ENCODE data around the gene KCNT2. TPM values are rescaled to one million over a fixed set of nuclear protein-coding genes. Genes with fewer than 3 reads are reported as not detected.
"Not testable (repeated sequence)": the region's sequence is repeated elsewhere in the genome, so short reads cannot be mapped to it uniquely, and the experiment has no call there.

Gene KCNT2
- total and polyA plus RNA-seq, 7 donors: 0.64 to 3.1 (median 1.8) TPM

DNA sequence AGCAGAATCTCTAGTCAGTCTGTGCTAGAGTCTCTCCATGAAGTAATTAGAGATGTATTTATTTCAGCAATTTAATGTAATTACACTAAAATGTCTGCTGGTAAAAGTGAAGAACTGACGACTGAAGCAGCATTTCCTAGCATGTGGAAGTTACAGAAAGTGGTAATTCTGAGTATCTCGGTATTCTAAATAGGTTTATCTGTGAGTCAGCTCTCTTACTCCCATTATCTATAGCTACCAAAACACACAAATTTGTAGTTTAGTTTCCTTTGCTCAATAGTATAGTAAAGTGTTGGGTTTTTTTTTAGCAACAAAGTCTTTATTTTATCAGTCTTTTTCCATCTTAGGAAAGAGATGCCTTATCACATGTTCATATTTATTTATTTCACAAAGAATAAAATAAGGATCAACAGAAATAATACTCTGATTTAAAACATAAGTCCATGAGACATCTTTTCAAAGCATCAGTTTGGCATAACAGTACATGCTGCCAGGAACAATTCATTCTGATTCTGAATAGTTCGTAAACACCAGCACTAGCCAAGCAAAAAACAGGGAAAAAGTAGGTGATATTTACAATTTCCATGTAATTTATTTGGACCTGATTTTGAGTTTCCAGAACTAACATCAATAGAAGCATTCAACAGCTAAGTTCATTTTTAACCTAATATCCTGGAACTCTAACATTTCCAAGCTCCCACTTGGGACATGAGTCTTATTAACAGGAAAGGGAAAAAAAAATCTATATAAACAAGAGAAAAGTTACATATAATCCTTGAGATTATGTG lies 76.3 kb downstream of the KCNT2 start:
- Histone ChIP-seq H3K9me3 (peaks cover 0 to 4% (median 0%) of the 10 kb centered on the region in 4 donors), H3K27ac (peak overlapping the region in 1 of 4 donors; percentile 8), H3K4me1 (no peaks in the 10 kb centered on the region), H3K4me3 (no peak overlapping the region), H3K36me3 (no peaks in the 10 kb centered on the region), H3K27me3 (no peaks in the 10 kb centered on the region)
- TF ChIP-seq EP300 (IDR thresholded peaks at IDR 0.05) (no peak), POLR2AphosphoS5 (IDR thresholded peaks at IDR 0.05) (no peak), POLR2A (IDR thresholded peaks at IDR 0.05) (no peak)
- TF ChIP-seq, protein P1, sequence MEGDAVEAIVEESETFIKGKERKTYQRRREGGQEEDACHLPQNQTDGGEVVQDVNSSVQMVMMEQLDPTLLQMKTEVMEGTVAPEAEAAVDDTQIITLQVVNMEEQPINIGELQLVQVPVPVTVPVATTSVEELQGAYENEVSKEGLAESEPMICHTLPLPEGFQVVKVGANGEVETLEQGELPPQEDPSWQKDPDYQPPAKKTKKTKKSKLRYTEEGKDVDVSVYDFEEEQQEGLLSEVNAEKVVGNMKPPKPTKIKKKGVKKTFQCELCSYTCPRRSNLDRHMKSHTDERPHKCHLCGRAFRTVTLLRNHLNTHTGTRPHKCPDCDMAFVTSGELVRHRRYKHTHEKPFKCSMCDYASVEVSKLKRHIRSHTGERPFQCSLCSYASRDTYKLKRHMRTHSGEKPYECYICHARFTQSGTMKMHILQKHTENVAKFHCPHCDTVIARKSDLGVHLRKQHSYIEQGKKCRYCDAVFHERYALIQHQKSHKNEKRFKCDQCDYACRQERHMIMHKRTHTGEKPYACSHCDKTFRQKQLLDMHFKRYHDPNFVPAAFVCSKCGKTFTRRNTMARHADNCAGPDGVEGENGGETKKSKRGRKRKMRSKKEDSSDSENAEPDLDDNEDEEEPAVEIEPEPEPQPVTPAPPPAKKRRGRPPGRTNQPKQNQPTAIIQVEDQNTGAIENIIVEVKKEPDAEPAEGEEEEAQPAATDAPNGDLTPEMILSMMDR (IDR thresholded peaks at IDR 0.05): no peak
- WGBS, 2 donors: 75 to 76% methylated on average over 3 of the region's 3 CpGs
- DNase-seq: no peak
- intact Hi-C loops (cut with DNase I): no loop called here

DNA sequence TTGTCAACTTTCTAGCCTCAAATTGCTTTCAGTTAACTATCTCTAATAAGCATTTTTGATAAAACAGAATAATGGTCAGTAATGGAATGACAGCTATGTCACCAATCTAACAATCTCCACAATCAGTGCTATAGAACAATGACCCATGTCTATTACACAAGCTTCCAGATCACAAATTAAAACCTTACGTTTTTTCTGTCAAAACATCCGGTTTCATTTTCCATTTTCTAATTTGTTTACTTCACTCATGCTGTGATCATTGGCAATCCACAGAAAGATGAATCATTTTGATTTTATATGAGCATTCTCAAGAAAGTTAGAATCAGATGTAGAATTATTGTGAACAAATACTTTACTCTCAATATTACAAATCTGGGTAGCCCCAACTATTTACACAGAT lies 80.3 kb downstream of the KCNT2 start:
- WGBS, 2 donors: 71% methylated on average over 2 of the region's 2 CpGs
- intact Hi-C loops (cut with DNase I): no loop called here
- no peak for DNase-seq
- Histone ChIP-seq H3K27ac (no peak overlapping the region), H3K36me3 (no peaks in the 10 kb centered on the region), H3K4me1 (no peaks in the 10 kb centered on the region), H3K4me3 (no peak overlapping the region), H3K9me3 (no peaks in the 10 kb centered on the region), H3K27me3 (no peaks in the 10 kb centered on the region)
- TF ChIP-seq, protein P1 (IDR thresholded peaks at IDR 0.05): no peak
- TF ChIP-seq POLR2AphosphoS5 (IDR thresholded peaks at IDR 0.05): no peak
- no peak for TF ChIP-seq EP300 (IDR thresholded peaks at IDR 0.05)
- TF ChIP-seq POLR2A (IDR thresholded peaks at IDR 0.05): no peak

DNA sequence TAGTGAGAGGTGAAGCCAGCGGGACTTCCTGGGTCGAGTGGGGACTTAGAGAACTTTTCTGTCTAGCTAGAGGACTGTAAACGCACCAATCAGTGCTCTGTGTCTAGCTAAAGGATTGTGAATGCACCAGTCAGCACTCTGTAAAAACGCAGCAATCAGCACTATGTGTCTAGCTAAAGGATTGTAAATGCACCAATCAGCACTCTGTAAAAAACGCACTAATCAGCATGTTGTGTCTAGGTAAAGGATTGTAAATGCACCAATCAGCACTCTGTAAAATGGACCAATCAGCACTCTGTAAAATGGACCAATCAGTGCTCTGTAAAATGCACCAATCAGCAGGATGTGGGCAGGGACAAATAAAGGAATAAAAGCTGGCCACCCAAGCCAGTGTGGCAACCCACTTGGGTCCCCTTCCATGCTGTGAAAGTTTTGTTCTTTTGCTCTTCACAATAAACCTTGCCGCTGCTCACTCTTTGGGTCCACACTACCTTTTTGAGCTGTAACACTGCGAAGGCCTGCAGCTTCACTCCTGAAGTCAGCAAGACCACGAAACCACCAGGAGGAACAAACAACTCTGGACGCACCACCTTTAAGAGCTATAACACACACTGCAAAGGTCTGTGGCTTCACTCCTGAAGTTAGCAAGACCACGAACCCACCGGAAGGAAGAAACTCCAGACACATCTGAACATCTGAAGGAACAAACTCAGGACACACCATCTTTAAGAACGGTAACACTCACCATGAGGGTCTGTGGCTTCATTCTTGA lies 85.5 kb downstream of the KCNT2 start:
- intact Hi-C loops (cut with DNase I); H3K4me1 ChIP-seq; H3K27ac ChIP-seq; H3K9me3 ChIP-seq; H3K27me3 ChIP-seq; H3K4me3 ChIP-seq; H3K36me3 ChIP-seq; DNase-seq: not testable (repeated sequence)
- WGBS, 2 donors: 81 to 83% methylated on average over 12 of the region's 12 CpGs

DNA sequence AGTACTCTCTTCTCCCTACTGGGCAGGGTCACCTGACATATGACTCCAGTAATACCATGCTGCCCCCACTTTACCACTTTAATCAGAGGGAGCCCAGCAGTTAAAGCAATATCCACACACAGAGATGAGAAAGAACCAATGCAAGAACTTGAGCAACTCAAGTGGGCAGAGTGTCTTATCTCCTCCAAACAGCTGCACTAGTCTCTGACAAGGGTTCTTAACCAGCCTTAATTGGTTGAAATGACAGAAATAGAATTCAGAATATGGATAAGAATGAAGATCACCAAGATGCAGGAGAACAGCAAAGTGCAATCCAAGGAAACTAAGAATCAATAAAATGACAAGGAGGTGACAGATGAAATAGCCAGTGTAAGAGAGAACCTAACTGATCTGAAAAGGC lies 91.0 kb downstream of the KCNT2 start:
- no peak overlapping the region for H3K4me3 ChIP-seq
- H3K27ac ChIP-seq: no peak overlapping the region
- H3K27me3 ChIP-seq: no peaks in the 10 kb centered on the region
- H3K4me1 ChIP-seq: no peaks in the 10 kb centered on the region
- H3K9me3 ChIP-seq: no peaks in the 10 kb centered on the region
- H3K36me3 ChIP-seq: no peaks in the 10 kb centered on the region
- intact Hi-C loops (cut with DNase I): no loop called here
- TF ChIP-seq EP300 (IDR thresholded peaks at IDR 0.05) (no peak), POLR2A (IDR thresholded peaks at IDR 0.05) (no peak), POLR2AphosphoS5 (IDR thresholded peaks at IDR 0.05) (no peak)
- TF ChIP-seq, protein P1 (IDR thresholded peaks at IDR 0.05): no peak
- no peak for DNase-seq

DNA sequence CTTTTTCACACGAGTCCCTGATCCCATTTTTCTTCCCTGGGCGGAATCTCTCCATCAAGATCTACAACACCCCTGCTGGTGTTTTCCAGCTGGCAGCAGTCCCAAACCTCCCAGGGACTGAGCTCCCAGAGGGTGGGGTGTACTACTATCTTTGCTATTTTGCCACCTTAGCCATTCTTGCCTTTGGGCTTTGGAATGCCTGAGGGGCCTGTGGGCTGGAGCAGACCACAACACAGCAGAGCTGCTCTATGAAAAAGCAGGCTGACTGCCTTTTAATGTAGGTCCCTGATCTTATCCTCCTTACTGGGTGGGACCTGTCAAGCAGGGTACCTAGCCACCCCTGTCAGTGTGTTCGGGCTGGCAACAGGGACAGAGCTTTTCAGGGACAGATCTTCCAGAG lies 91.9 kb downstream of the KCNT2 start:
- Histone ChIP-seq H3K27me3 (no peaks in the 10 kb centered on the region), H3K4me1 (no peaks in the 10 kb centered on the region), H3K4me3 (no peak overlapping the region), H3K27ac (no peak overlapping the region), H3K36me3 (no peaks in the 10 kb centered on the region), H3K9me3 (no peaks in the 10 kb centered on the region)
- intact Hi-C loops (cut with DNase I): no loop called here
- WGBS, 2 donors: 77 to 84% methylated on average over 3 of the region's 3 CpGs
- DNase-seq: no peak
- no peak for TF ChIP-seq EP300 (IDR thresholded peaks at IDR 0.05)
- TF ChIP-seq, protein P1 (IDR thresholded peaks at IDR 0.05): no peak
- TF ChIP-seq POLR2AphosphoS5 (IDR thresholded peaks at IDR 0.05): no peak

Measured in sigmoid colon (tissue), 7 donors.